GM19455 (cell line): Measurements from ENCODE around the gene SLC26A3.

Source experiments
- ATAC-seq: cut with Tn5 transposase; IDR thresholded peaks from one replicate; pipeline ENCODE4 v1.9.1; 2021; ENCODE audit not compliant: unreplicated experiment

The SLC26A3 gene

DNA sequence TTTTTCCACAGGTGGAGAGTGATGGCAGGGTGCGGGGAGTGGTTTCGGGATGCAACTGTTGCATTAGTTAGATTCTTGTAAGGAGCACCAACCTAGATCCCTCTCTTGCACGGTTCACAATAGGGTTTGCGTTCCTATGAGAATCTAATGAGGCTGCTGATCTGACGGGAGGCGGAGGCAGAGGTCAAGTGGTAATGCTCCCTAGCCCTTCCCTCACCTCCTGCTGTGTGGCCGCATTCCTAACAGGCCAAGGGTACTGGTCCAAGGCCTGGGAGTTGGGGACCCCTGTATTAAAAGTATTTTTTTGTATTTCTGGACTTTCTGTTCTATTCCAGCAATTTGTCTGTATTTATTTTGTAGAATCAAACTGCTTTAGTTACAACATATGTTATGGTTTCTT lies 51.9 kb downstream of the SLC26A3 start:
- ATAC-seq = no peak

DNA sequence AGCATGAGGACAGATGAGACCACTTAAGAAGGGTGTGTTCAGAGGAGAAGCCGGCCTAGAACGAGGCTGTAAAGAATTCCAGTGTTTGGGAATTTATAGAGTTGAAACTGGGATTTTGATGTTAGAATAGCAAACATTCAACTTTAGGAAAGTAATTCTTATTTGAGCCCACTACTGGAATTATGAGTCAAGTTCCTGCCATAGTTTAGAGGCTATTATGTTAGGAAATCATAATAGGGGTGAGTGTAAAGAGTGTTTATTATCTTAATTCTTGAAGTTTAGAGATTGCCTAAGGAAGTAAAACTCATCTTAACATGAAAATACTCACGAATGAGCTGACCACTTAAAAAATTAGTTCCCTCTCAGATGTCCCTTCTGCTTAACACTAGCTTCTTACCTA lies 57.0 kb downstream of the SLC26A3 start:
- ATAC-seq = no peak

DNA sequence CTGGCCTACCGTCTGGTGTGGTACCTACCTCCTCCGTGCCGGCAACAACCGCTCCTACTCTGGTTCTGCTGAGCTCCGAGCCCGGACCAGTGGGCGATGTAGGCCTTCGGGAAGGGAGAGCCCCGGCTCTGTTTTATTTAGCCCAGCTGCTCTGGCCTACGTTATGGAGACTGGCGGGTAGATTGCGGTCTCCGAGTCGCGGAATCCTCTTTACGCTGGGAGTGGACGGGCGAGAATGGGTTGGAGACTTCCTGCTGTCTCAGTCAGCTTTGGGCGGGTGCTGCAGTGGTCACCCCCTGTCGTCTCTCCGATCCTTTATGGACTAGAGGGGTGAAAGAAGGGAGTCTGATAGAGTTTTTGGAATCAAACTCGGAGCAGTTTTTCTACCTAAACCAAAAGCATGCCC lies 58.7 kb downstream of the SLC26A3 start:
- ATAC-seq = peak; percentile 43

DNA sequence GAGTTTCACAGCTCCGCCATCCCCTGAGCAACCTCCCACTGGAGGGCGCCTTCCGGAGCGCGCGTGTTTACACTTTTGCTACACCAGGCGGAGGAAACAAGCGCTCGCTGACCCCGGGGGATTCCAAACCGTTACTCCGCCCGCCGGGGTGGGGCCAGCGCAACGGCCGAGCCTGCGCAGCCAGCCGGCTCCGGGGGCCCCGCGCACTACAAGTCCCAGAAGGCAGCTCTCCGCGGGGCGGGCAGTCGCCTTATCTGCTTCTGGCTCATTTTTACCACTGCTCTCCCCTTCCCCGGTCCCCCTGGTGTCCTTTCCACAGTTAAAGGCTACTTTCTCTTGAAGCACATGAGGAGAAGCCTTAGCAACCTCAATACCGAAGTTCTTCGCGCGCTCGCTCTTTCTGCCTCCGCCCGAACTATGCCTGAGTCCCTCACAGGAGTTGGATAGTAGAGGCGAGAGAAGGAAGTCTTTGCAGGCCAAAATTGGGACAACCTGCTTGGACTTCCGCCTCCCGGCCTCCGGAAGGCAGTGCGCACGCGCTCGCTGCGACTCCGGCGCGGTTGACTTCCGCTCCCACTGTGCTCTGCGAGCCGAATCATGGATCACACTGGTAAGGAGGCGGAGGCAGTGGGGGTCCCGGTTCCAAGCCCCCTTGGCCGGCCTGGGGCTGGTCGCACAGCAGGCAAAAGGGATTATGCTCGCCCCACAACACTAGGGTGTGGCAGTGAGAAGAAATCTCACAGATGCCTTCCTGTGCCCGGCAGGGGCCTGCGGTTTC lies 59.3 kb downstream of the SLC26A3 start, which contains the start of gene CBLL1:
TSS of gene CBLL1 (plus strand) at position 576 of the 778 bp plus-strand sequence. CDS start at position 598, 22 bp downstream.
- ATAC-seq = peak; percentile 88

DNA sequence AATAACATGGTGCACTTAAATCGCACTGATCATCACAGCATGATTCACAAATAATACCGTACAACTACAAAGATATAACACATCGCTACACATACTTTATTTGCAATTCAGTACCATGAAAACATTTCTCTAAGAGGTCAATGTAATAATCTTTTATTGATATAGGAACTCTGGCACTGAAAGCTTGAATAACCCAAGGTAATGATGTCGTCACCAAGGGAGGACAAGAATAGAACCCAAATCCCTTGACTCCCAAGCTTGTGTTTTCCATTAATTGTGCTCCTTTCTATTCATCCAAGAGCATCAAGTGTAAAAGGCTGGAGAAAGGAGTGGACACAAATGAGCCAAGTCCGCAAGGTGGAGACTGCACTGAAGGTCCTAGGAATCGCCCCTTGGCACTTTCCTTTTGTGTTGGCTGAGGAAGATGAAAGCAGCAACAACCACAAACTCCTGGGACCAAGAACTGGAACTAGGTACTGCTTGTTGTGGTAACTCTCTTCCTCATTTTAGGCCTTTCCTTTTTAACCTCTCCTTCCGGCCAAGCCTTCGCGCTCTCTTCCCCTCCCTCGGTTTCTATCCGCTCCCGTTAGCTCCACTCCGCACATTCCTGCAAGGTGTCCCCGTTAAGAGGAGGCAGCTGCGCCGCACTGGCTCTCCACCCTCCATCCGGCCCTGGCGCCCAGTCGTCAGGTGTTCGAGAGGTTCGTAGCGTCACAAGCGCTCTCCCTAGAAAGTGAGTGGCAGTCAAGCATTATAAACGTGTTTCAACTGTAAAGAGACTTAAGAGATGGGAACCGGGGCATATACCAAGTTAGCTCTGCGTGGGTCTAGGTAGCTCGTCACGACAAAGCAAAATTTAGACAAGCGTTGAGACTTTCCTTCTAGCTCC lies 60.1 kb downstream of the SLC26A3 start:
- ATAC-seq = peak; percentile 46

DNA sequence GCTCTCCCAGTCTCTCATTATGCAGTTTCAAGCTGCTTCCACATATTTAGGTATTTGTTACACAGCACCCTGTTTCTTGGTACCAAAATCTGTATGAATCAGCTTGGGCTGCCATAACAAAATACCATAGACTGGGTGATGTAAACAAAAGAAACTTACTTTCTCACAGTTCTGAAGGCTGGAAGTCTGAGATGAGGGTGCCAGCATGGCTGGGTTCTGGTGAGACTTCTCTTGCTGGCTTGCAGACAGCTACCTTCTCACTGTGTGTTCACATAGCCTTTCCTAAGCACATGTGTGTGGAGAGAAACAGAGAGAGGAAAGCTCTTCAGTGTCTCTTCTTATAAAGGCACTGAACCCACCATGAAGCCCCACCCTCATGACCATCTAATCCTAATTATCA lies 74.7 kb downstream of the SLC26A3 start:
- no peak for ATAC-seq

DNA sequence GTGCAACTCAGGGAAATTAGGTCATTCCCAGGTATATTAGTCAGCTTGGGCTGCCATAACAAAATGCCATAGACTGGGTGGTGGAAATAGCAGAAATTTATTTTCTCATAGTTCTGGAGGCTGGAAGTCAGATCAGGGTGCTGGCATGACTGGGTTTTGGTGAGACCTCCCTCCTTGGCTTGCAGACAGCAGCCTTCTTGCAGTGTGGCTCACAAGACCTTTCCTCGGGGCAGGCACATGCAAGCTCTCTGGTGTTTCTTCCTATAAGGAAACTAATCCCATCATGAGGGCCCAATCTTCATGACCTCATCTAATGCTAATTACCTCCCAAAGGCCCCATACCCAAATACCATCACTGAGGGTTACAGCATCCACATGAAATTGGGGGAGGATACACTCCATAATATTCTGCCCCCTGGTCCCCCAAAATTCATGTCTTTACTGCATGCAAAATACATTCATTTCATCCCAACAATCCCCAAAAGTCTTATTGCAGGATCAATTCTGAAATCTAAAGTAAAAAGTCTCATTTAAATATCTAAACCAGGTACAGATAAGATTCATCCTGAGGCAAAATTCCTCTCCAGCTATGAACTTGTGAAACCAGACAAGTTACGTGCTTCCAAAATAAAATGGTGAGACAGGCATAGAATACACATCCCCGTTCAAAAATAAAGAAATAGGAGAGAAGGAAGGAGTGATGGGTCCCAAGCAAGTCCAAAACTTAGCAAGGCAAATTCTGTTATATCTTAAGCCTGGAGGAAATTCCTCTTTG lies 76.5 kb downstream of the SLC26A3 start:
- no peak for ATAC-seq

DNA sequence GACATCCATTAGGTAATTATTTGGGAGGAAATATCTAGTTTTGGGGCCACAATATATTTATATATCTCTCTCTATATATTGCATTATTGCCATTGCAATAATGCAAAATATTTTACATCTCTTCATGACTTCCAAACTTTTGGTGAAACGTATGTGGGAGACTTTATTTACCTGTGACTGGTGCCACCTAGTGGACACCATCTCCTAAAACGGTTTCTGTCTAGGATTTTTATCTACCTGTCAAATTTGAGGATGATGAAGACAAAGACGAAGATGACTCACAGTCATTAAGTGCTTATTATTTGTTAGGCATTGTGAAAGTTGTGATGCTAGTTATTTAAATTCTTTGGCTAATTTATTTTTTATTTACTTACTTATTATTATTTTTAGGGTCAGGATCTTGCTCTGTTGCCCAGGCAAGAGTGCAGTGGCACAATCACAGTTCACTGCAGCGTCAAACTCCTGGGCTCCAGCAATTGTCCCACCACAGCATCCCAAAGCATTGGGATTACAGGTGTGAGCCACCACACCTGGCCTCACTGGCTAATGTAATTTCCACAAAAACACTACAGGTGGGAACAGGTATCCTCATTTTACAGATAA lies 77.8 kb downstream of the SLC26A3 start:
- ATAC-seq = no peak

DNA sequence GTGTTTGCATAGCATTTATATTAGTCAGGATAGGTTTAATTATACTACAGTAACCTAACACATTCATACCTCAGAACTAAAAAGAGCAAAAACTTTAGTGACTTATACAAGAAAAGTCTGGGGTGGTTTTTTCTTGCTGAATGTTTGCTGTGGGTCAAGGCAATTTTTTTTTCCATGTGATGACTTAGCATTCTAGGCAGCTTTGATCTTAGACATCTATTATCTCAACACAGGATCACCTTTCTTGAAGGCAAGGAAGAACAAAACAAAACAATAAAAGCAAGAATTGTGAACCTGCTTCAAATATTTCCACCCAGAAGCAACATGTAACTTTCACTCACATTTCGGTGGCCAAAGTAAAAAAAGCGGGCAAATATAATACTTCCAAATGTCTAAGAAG lies 79.8 kb downstream of the SLC26A3 start:
- ATAC-seq = no peak

DNA sequence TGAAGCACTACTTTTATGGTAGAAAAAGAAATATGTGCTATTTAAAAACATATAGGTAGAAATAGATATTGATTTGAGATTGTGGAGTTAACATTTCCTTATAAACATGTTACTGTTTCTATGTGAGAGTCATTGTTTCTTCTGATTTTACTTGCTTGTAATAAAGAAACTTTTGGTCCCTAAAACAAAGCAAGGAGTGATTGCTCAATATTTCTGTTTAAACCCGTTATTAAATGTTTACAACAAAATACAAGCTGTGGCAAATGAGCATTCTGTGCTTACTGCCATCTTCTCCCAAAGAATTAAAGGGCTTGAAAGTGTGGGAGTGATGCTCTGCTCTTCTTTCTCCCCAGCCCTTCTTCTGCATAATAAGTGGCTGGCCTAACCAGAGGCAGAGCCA lies 81.7 kb downstream of the SLC26A3 start:
- no peak for ATAC-seq

DNA sequence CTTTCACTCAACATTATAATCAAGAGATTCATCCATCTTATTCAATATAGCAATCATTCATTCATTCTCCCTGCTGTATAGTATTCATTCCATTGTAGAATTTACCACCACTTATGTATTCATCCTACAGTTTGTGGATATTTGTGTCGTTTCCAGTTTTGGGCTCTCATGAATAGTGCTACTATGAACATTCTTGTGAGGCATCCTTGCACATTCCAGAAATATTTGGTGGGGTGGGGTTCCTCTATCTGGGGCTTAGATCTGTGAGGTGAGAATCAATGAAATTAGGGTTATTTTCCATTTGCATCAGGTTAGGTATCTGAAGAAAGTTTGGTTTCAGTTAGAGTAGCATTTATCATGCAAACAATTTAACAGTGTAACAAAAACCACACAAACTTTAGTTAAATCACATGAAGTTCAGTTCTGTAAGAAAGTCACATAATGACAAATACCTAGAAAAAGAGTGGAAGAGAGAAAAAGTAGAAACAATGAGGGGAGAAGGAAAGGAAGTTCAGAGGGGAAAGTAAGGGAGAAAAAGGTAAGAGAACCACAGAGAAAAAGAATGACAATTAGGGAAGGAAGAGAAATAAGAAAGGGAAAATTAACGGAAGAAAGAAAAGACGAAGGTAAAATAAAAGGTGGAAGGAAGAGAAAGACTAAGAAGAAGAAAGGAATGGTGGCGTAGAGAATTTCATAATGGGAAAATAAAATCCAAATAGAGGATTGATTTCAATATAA lies 84.4 kb downstream of the SLC26A3 start:
- ATAC-seq = no peak

DNA sequence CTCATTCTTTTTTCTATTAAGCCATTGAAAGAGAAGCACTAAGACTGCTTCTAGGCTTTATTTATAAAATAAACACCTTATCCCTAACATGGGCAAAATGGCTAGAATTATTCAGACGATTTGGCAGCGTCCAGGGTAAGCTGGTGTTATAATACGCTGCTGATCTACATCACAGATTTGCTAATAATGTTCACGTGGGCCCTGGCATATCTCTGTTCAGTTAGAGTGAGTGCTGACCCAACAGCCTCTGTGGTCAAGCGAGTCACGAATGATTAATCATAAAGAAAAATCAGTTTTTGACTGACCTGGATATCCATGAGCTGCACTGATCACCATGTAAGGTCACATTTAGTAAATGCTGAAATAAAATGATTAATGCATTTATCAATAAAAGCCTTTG lies 87.5 kb downstream of the SLC26A3 start:
- no peak for ATAC-seq
